Endothelial cell of umbilical vein (primary cell): ENCODE measurements around the gene ST6GAL1. TPM values are rescaled to one million over a fixed set of nuclear protein-coding genes. Genes with fewer than 3 reads are reported as not detected.

Source experiments
- BruUV-seq: library from RNA; stranded (reverse); fragments of 400-500 nt; replicated peaks from 2 replicates; lab custom pipeline; 2021; lab: Mats Ljungman, UMichigan
- CTCF ChIA-PET: fragments of 300-600, 350-600 bp; sonication (Branson Sonifier 250); formaldehyde crosslinking; loops from one replicate; lab custom pipeline; 2021; ENCODE audit warnings: antibody characterized with exemption, inconsistent platforms; lab: Charles Lee
- POLR2A ChIA-PET: fragments of 300-600, 350-600 bp; sonication (Branson Sonifier 250); formaldehyde crosslinking; loops from one replicate; lab custom pipeline; 2021; ENCODE audit warnings: antibody characterized with exemption, inconsistent platforms; lab: Charles Lee
- DNase-seq: peaks from one replicate; pipeline ENCODE4 v3.0.0-alpha.2; 2011; ENCODE audit warnings: low read depth, low spot score
- FAIRE-seq: peaks from 2 replicates; lab custom pipeline; 2011; peaks lifted over from hg19 to GRCh38; lab: Jason Lieb, UNC
- H2AFZ ChIP-seq: 2 replicates; pipeline ENCODE4 v1.6.0; 2012; ENCODE audit warnings: low read depth, low read length, control low read depth, inconsistent platforms
- H3K27ac ChIP-seq: 2 replicates; pipeline ENCODE4 v1.5.1; 2011; ENCODE audit warnings: low read depth, mild to moderate bottlenecking, control low read depth, low read length, moderate library complexity; ENCODE audit not compliant: insufficient read depth
- H3K27me3 ChIP-seq, 2 experiments: 2 replicates each; pipeline versions ENCODE4 v1.6.0 to v1.6.1; 2011; ENCODE audit warnings: low read length in 2 of 2, mixed read lengths in 1 of 2; ENCODE audit not compliant: control insufficient read depth in 2 of 2, insufficient read depth in 2 of 2
- H3K36me3 ChIP-seq, 2 experiments: 2 replicates in 1 of 2; 3 replicates in 1 of 2; pipeline ENCODE4 v1.5.1; 2011; ENCODE audit warnings: low read length in 2 of 2, mild to moderate bottlenecking in 1 of 2, moderate library complexity in 1 of 2; ENCODE audit not compliant: control insufficient read depth in 2 of 2, insufficient read depth in 2 of 2; ENCODE audit errors: extremely low read depth in 1 of 2
- H3K4me1 ChIP-seq: 3 replicates; pipeline ENCODE4 v1.5.1; 2011; ENCODE audit warnings: mild to moderate bottlenecking, low read length; ENCODE audit not compliant: control insufficient read depth, insufficient read depth; ENCODE audit errors: extremely low read depth
- H3K4me2 ChIP-seq: 2 replicates; pipeline ENCODE4 v1.6.1; 2011; ENCODE audit warnings: low read length, control low read depth, mixed read lengths; ENCODE audit not compliant: insufficient read depth
- H3K4me3 ChIP-seq, 3 experiments: fragments of 200-600 bp in 1 of 3; sonication (generic), shearing (Covaris generic) in 1 of 3; replicated peaks in 1 of 3; 2 replicates each; pipeline ENCODE4 v1.5.1; 2011 to 2016; ENCODE audit warnings: control low read depth in 3 of 3, low read length in 3 of 3, mild to moderate bottlenecking in 2 of 3, inconsistent platforms in 1 of 3, low read depth in 1 of 3, moderate library complexity in 1 of 3; ENCODE audit not compliant: insufficient read depth in 1 of 3
- H3K79me2 ChIP-seq: 2 replicates; pipeline ENCODE4 v1.6.0; 2012; ENCODE audit warnings: low read length, inconsistent platforms; ENCODE audit not compliant: control insufficient read depth, insufficient read depth
- H3K9ac ChIP-seq: replicated peaks from 2 replicates; pipeline ENCODE3; 2011; ENCODE audit warnings: low read length, control low read depth; ENCODE audit not compliant: insufficient read depth; ENCODE audit errors: extremely low read depth
- H3K9me1 ChIP-seq: replicated peaks from 3 replicates; pipeline ENCODE4 v1.6.0; 2011; ENCODE audit warnings: mild to moderate bottlenecking, low read length; ENCODE audit not compliant: control insufficient read depth, insufficient read depth; ENCODE audit errors: extremely low read depth
- H3K9me3 ChIP-seq: replicated peaks from 2 replicates; pipeline ENCODE4 v1.5.1; 2012; ENCODE audit warnings: low read length, inconsistent platforms; ENCODE audit not compliant: control insufficient read depth, insufficient read depth
- H4K20me1 ChIP-seq: replicated peaks from 2 replicates; pipeline ENCODE3; 2011; ENCODE audit warnings: mild to moderate bottlenecking, low read length; ENCODE audit not compliant: control insufficient read depth, insufficient read depth; ENCODE audit errors: extremely low read depth
- CTCF ChIP-seq, 2 donors: IDR thresholded peaks; 1 replicate in 1 of 2; 2 replicates in 1 of 2; pipeline ENCODE4 v1.5.1; 2011; ENCODE audit warnings: low read length in 2 of 2, mild to moderate bottlenecking in 2 of 2, moderate library complexity in 2 of 2, control low read depth in 1 of 2, inconsistent platforms in 1 of 2, low read depth in 1 of 2; ENCODE audit not compliant: insufficient read depth in 1 of 2; ENCODE audit errors: extremely low read depth in 1 of 2
- EZH2 ChIP-seq: IDR thresholded peaks from 2 replicates; pipeline ENCODE4 v1.6.1; 2012; ENCODE audit warnings: borderline replicate concordance, low read depth, mild to moderate bottlenecking, moderate library complexity, low read length, inconsistent platforms; ENCODE audit not compliant: severe bottlenecking
- FOS ChIP-seq: IDR thresholded peaks from 2 replicates; pipeline ENCODE4 v1.6.1; 2011; ENCODE audit warnings: mild to moderate bottlenecking, low read length, moderate library complexity, borderline replicate concordance; ENCODE audit not compliant: insufficient read depth
- GATA2 ChIP-seq: IDR thresholded peaks from 2 replicates; pipeline ENCODE4 v1.7.0; 2011; ENCODE audit warnings: low read depth, mild to moderate bottlenecking, moderate library complexity, mixed read lengths, low read length; ENCODE audit not compliant: insufficient read length, insufficient read depth
- JUN ChIP-seq: IDR thresholded peaks from 2 replicates; pipeline ENCODE4 v1.6.1; 2011; ENCODE audit warnings: borderline replicate concordance, low read depth; ENCODE audit not compliant: insufficient read length, insufficient read depth
- MAX ChIP-seq: IDR thresholded peaks from 2 replicates; pipeline ENCODE4 v1.6.1; 2011; ENCODE audit not compliant: insufficient read depth, insufficient read length
- MYC ChIP-seq: IDR thresholded peaks from one replicate; pipeline ENCODE4 v1.6.1; 2011; ENCODE audit warnings: mild to moderate bottlenecking, low read depth, low read length
- POLR2A ChIP-seq: IDR thresholded peaks from 2 replicates; pipeline ENCODE4 v1.6.1; 2012; ENCODE audit warnings: low read depth, mild to moderate bottlenecking, control low read depth, low read length
- POLR2AphosphoS5 ChIP-seq: IDR thresholded peaks from 2 replicates; pipeline ENCODE4 v1.6.1; 2012; ENCODE audit warnings: low read depth, mild to moderate bottlenecking, control low read depth, low read length, moderate library complexity; ENCODE audit not compliant: insufficient read depth
- dilution Hi-C: fragments of 300-500 bp; cut with MboI; formaldehyde crosslinking; loops from one replicate; pipeline ENCODE4 v1.15.0; 2019; ENCODE audit warnings: low sequenced_read_pairs; ENCODE audit not compliant: extremely low pct_ligation_motif_present
- intact Hi-C: fragments of 100-400 bp; cut with micrococcal nuclease; formaldehyde crosslinking; loops from one replicate; pipeline ENCODE4 v1.10.0; 2022
- polyA plus RNA-seq, 4 experiments: library from polyadenylated mRNA; depleted of rRNA in 3 of 4; stranded (reverse) in 3 of 4; unstranded in 1 of 4; fragments of >200 nt; gene quantifications; 2 replicates each; pipeline versions ENCODE4 v1.2.1 to v1.2.3, GENCODE V29; 2011 to 2012; ENCODE audit warnings: missing spikeins in 1 of 4
- total RNA-seq: library from RNA; stranded (reverse); gene quantifications from 2 replicates; pipeline ENCODE4 v1.2.3, GENCODE V29; 2021

Gene ST6GAL1
- total and polyA plus RNA-seq, 2 donors (not counting 3 experiments of a cell fraction or from before 2014, with no cell fraction given) = 63.9 to 101 TPM

GRCh38 chr3:186978712-186979111 lies 48.4 kb downstream of the ST6GAL1 start:
- H3K36me3 ChIP-seq = peaks cover 11 to 65% of the 10 kb centered on the region in 2 experiments
- dilution Hi-C loops = no loop called here
- no peak for DNase-seq
- H3K4me2 ChIP-seq = no peak overlapping the region
- H3K9me3 ChIP-seq = no peaks in the 10 kb centered on the region
- no TSS peak for BruUV-seq
- FAIRE-seq = no peak
- POLR2A ChIA-PET = no interaction called here
- no peaks in the 10 kb centered on the region for H3K27me3 ChIP-seq
- H3K9me1 ChIP-seq = no peaks in the 10 kb centered on the region
- no peak overlapping the region for H3K27ac ChIP-seq
- no peaks in the 10 kb centered on the region for H4K20me1 ChIP-seq
- CTCF ChIA-PET = interaction anchor here (1.3 kb wide), 1 partner anchor 186 kb away, joined by 4 read pairs; no protein-coding TSS in a partner anchor
- no peaks in the 10 kb centered on the region for H3K79me2 ChIP-seq
- no peak overlapping the region for H3K4me3 ChIP-seq
- no peak overlapping the region for H3K9ac ChIP-seq
- intact Hi-C loops = no loop called here
- H2AFZ ChIP-seq = no peak overlapping the region
- no peak for TF ChIP-seq CTCF (IDR thresholded peaks at IDR 0.05; ENCODE audit: extremely low read depth in 1 of 2, insufficient read depth in 1 of 2, low read depth in 1 of 2, low read length in 2 of 2)
- no peak for TF ChIP-seq POLR2AphosphoS5
- no peak for TF ChIP-seq POLR2A
- no peaks in the 10 kb centered on the region for H3K4me1 ChIP-seq

- Histone ChIP-seq H3K4me1 (no peaks in the 10 kb centered on the region), H3K9ac (no peak overlapping the region), H3K4me2 (no peak overlapping the region), H3K4me3 (no peak overlapping the region), H3K9me3 (no peaks in the 10 kb centered on the region), H3K27me3 (no peaks in the 10 kb centered on the region), H3K9me1 (no peaks in the 10 kb centered on the region), H3K27ac (no peak overlapping the region), H2AFZ (no peak overlapping the region), H3K79me2 (no peaks in the 10 kb centered on the region), H4K20me1 (no peaks in the 10 kb centered on the region), H3K36me3 (peaks cover 9 to 66% of the 10 kb centered on the region in 2 experiments)
- DNase-seq (no peak), FAIRE-seq (no peak)
- dilution Hi-C loops = no loop called here
- ChIA-PET CTCF (interaction anchor here (1.0 to 1.3 kb wide), 2 partner anchors 131 to 185 kb away, joined by 3 to 4 read pairs; no protein-coding TSS in a partner anchor), POLR2A (no interaction called here)
- intact Hi-C loops = no loop called here
- no TSS peak for BruUV-seq
- TF ChIP-seq MAX (no peak), MYC (no peak), JUN (no peak), FOS (no peak), GATA2 (no peak), POLR2A (no peak), CTCF (IDR thresholded peaks at IDR 0.05; ENCODE audit: extremely low read depth in 1 of 2, insufficient read depth in 1 of 2, low read depth in 1 of 2, low read length in 2 of 2) (no peak), EZH2 (no peak), POLR2AphosphoS5 (no peak)
Observed at GRCh38 chr3:186979852-186980251, 49.5 kb downstream of the ST6GAL1 start.
